ENCODE measurements around the gene KCTD1.
"Not testable (repeated sequence)": the region's sequence is repeated elsewhere in the genome, so short reads cannot be mapped to it uniquely, and the experiment has no call there.

Gene KCTD1

GRCh38 chr18:26457611-26458353, 90.6 kb downstream of the KCTD1 start:
- no peak for DNase-seq (ENCODE audit: low spot score)

GRCh38 chr18:26457195-26457594, 91.2 kb downstream of the KCTD1 start:
- no peak for DNase-seq (ENCODE audit: low spot score)

- DNase-seq (ENCODE audit: low spot score) = no peak
These were observed 92.3 kb downstream of the KCTD1 start for GRCh38 chr18:26456070-26456491.

- no peak for DNase-seq (ENCODE audit: low spot score)
These were observed 92.7 kb downstream of the KCTD1 start for GRCh38 chr18:26455639-26456038.

DNA sequence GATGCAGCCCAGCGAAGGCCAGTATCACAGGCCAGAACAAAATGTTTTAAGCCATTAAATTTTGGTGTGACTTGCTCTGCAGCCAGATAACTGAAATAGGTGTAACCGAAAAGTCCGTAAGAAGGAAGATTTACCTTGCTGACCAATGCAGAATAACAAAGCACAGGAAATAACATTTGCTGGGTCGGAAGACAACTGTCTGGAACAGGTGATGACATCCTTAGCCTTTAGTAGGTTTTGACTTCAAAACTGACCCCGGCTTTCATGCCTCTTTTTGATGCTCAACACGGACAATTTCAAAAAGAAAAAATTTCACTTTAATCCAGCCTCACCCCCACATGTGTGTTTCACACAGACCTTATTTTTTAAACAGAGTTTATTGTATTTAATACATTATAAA, 93.7 kb downstream of the KCTD1 start:
- DNase-seq (ENCODE audit: low spot score) = no peak

- no peak for DNase-seq (ENCODE audit: low spot score)
These were observed 94.2 kb downstream of the KCTD1 start for GRCh38 chr18:26454192-26454591.

DNA sequence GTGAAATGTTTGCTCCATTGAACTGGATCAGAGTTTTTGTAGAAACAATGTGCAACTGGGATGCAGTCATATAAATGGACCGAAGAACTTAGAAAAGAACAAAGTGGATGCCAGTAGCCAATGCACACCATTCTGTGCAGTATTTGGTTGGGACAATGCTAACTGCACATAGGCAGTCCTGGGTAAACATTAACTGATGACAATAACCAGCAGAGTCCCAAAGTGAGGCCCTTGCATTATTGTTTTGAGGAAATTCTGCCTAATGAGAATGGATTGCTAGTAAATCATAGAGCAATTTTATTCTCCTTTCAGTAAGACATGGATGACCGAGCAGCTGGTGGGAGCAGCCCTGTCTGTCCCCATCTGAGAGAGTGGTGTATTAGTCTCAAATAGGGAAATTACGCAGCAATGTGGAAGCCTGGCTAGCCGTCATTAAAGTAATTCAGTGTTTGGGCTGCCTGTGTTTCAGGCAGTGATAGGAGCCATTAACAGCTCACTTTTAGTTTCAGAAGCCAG, 94.9 kb downstream of the KCTD1 start:
- no peak for DNase-seq (ENCODE audit: low spot score)

GRCh38 chr18:26450989-26451682, 97.2 kb downstream of the KCTD1 start:
- DNase-seq (ENCODE audit: low spot score) = no peak

DNA sequence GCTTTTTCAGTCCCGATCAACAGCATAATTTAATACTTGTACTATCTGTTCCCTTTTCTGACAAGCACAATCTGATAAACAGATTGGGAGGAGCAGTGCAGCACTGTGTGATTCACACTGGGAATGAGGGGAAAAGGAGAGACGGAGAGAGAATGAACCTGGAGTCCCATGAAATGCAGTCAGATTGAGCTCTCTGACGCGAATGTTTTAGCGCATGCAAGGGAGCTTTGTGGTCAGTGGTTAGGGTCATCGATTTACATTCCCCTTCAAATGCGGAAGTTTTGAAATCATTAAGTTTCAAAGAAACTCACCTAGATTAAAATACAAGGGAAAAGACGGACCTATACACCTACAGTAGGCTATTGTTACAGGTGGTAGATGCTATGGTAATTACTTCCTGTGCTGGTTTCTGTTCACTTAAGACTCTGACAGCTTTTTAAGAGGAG, 99.6 kb downstream of the KCTD1 start:
- no peak for DNase-seq (ENCODE audit: low spot score)

DNA sequence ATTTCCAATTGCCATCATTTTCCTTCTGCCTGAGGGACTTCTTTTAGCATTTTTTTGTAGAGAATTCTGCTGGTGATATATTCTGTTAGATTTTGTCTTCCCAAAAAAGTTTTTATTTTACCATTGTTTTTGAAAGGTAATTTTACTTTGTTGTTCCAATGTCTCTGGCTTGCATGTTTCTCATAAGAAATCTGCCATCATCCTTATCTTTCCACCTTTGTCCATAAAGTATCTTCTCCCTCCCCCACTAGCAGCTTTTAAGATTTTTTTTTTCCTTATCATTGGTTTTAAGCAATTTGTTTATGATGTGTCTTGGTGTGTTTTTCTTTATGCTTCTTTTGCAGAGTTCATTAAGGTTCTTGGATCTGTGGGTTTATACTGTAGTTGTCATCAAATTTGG, 104.5 kb downstream of the KCTD1 start:
- DNase-seq (ENCODE audit: low spot score) = no peak

- DNase-seq (ENCODE audit: low spot score) = no peak
These were observed 106.2 kb downstream of the KCTD1 start for GRCh38 chr18:26442126-26442525.

DNA sequence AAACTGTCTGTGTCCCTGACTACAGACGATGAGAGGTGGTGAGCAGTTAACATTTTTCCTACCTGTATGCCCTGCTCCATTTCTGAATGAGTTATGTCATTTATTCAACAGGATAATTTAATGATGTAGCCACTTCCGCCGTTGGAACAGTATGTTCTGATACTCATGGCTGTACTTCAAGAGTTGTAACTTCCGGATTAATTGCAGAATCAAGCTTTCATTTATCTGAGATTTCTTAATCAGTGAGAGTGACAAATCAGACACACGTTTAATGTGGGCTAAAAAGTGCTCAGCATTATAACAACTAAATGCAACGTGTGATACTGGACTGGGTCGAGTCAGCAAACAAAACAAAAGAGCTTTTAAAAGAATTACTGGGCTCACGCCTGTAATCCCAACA, 107.7 kb downstream of the KCTD1 start:
- DNase-seq (ENCODE audit: low spot score) = no peak

DNA sequence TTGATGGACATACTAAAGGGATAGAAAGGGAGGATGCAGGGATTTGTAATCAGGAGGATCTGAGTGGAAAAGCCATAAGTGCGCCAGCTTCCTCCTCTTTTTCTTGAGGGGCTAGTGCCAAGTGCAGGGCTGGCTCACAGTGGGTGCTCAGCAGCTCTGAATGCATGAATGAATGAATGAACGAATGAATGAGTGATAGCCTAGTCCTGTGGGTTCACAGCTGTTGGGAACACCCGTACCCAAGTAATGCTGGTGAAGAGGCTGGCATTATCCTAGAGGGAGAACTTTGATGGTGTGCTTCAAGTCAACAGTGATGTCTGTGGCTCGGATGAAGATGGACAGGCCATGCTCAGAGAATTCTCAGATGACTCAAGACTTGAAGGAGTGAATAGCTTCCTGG, 108.8 kb downstream of the KCTD1 start:
- no peak for DNase-seq (ENCODE audit: low spot score)

GRCh38 chr18:26438980-26439379, 109.4 kb downstream of the KCTD1 start:
- DNase-seq (ENCODE audit: low spot score) = no peak

DNA sequence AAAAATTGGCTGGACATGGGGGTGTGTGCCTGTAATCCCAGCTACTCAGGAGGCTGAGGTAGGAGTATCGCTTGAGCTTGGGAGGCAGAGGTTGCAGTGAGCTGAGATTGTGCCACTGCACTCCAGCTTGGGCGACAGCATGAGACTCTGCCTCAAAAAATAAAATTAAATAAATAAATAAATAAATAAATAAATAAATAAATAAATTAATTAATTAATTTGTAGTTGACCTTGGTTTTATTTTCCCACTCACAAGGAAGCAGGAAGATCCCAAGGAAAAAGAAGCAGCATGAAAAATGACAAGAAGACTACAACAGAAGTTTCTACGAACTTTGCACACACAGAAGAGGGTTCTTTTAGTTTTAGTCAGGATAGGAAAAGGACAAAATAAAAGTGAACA, 110.7 kb downstream of the KCTD1 start:
- DNase-seq (ENCODE audit: low spot score) = not testable (repeated sequence)

DNA sequence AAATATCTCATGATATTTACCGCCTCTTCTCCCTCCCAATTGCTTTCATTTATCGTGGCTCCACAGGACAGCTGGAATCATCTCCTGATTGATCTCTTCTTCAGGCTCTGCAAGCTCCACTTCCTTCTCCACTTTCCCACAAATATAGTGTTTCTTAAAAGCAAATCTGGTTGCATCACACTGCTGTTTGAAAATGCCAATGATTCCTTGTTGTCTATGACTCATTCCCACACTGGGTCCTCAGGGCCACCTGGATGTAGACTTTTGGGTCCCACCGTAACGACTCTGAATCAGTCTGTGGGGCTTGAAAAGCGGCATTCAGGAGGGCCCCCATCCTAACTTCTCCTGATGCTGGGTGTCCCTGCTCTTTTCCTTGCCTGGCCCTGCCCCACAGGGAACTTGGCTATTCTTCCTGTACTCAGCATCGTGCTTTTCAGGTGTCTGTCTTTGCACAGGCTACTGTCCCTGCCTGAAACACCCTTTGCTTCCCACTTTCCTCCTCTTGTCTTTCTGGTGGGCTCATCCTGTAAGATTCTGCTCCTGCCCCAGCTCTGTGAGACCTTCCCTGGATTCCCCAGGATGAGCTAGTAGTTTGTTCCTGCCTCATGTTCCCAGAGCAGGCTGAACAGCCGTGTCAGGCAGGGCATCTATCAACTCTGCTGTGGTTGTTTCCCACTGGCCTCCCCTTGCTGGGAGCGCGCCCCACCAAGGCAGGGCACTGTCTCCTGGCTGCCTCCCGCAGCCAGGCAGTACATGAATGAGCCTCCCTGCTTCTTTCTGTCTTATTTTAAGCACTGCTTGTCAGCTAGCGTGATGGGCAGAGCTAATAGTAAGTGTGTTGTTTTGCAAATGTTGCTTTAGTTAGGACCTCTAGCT, 111.9 kb downstream of the KCTD1 start:
- DNase-seq (ENCODE audit: low spot score) = peak; percentile 29

- DNase-seq (ENCODE audit: low spot score) = no peak
These were observed 112.8 kb downstream of the KCTD1 start for GRCh38 chr18:26435415-26436095.

DNA sequence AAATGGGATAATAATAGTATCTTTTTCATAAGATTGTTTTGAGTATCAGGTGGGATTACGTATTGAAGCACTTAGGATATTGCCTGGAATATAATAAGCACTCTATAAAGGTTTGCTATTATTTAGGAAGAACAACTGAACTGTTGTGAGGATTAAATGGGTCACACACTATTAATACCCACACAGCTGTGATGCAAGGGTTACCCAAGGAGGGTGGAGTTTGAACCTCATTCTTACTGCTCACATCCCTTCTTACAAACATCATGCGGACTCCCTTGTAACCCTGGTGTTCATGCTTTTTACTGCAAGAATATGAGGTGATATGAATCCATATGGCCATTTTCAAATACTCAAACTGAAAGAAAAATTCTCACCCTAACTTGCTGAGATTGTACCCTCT, 113.5 kb downstream of the KCTD1 start:
- no peak for DNase-seq (ENCODE audit: low spot score)

DNA sequence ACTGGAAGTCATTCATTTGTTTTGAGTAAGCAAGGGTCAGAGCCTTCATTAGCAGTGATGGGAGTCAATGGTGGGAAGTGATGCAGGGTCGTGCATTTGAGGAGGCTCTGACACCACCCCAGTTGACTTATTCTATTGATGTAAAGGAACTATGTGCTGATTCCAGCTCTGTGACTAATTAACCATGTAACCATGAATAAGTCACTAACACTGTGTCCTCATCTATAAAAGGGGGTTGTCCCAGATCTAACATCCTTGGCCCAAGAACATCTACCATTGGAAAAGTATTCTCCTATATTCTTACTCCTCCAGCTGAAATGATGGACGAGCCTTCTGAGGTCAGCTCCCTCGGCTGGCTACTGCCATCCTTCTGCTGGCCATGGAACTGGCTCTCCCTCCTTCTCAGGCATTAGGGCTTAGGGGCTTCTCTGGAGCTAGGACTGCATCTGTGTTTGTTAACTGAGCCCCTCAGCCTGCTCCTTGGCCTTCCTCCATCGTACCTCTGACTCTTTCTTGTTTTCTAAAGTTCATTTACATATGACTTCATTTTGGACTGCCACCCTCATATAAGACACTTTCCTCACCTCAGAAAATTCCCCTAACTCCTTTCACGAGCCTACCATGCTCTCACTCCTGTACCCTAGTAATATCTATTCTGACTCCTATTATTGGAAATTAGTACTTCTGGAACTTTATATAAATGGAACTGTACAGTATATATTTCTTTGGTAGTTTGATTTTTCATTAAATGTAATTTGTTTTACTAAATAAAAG, 115.5 kb downstream of the KCTD1 start:
- DNase-seq (ENCODE audit: low spot score) = no peak

DNA sequence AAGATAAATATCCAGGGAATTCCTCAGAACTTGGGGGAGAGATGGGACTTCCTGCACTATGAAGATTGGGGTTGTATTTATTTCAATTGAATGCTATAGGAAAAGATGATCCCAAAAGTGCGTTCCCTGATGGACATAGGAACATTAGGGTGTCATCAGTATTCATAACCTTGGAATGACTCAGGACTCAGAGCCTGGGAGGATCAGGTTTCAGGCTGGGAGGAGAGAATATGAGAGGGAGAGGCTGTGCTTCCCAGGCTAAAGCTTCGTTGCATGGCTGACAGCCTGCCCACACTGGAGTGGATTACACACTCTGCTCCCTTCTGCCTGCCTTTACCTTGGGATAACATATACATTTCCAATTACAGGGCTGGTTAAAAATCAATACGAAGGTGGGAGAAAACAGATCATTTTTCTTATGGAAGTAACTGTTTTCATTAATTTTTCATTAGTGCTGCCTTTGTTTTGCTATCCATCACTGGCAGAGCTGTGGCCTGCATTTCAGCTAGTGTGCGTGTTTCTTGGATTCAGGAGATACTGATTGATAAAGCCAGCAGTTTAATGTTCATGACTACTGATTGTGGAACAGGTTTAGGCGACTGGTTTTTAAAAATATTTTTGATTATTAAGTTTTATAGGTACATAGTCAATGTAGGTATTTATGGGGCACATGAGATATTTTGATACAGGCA, 118.7 kb downstream of the KCTD1 start:
- DNase-seq (ENCODE audit: low spot score) = peak; percentile 76
